H9 (cell line): ENCODE data around the gene MED17. TPM values are rescaled to one million over a fixed set of nuclear protein-coding genes. Genes with fewer than 3 reads are reported as not detected.

ENCODE experiments used
- DNase-seq: peaks from one replicate; pipeline ENCODE4 v3.0.0-alpha.2; 2017
- H2AFZ ChIP-seq: one replicate; pipeline ENCODE4 v1.6.1; 2013; ENCODE audit warnings: mild to moderate bottlenecking, low read length, control low read depth, moderate library complexity
- H2AK5ac ChIP-seq: 2 replicates; pipeline ENCODE4 v1.6.1; 2013; ENCODE audit warnings: low read length, control low read depth, mixed read lengths; ENCODE audit not compliant: insufficient read length
- H2BK120ac ChIP-seq: one replicate; pipeline ENCODE4 v1.6.1; 2013; ENCODE audit warnings: low read depth, mild to moderate bottlenecking, low read length, control low read depth, inconsistent platforms; ENCODE audit not compliant: poor library complexity, severe bottlenecking
- H2BK12ac ChIP-seq: 2 replicates; pipeline ENCODE4 v1.6.1; 2013; ENCODE audit warnings: low read length, control low read depth, mixed read lengths, low read depth; ENCODE audit not compliant: insufficient read length
- H2BK15ac ChIP-seq: 2 replicates; pipeline ENCODE4 v1.6.1; 2013; ENCODE audit warnings: low read depth, low read length, control low read depth
- H2BK20ac ChIP-seq: one replicate; pipeline ENCODE4 v1.6.1; 2013; ENCODE audit warnings: low read depth, mild to moderate bottlenecking, low read length, control low read depth, inconsistent platforms; ENCODE audit not compliant: poor library complexity, severe bottlenecking
- H2BK5ac ChIP-seq: 2 replicates; pipeline ENCODE4 v1.6.1; 2013; ENCODE audit warnings: low read length, control low read depth, mixed read lengths; ENCODE audit not compliant: insufficient read length
- H3K14ac ChIP-seq: 2 replicates; pipeline ENCODE4 v1.6.1; 2013; ENCODE audit warnings: low read length, control low read depth; ENCODE audit not compliant: insufficient read depth
- H3K18ac ChIP-seq: 2 replicates; pipeline ENCODE4 v1.6.1; 2013; ENCODE audit warnings: low read depth, mild to moderate bottlenecking, mixed read lengths, low read length, control low read depth; ENCODE audit not compliant: insufficient read length
- H3K23ac ChIP-seq: 2 replicates; pipeline ENCODE4 v1.6.1; 2013; ENCODE audit warnings: low read length, control low read depth, mixed read lengths, low read depth; ENCODE audit not compliant: insufficient read length
- H3K23me2 ChIP-seq: 2 replicates; pipeline ENCODE4 v1.6.1; 2013; ENCODE audit warnings: low read depth, mild to moderate bottlenecking, mixed read lengths, low read length, control low read depth; ENCODE audit not compliant: insufficient read length, poor library complexity, severe bottlenecking
- H3K27ac ChIP-seq: 2 replicates; pipeline ENCODE4 v1.5.1; 2013; ENCODE audit warnings: low read length, control low read depth, mixed read lengths, low read depth; ENCODE audit not compliant: insufficient read length
- H3K27me3 ChIP-seq: 2 replicates; pipeline ENCODE4 v1.6.1; 2013; ENCODE audit warnings: low read length, control low read depth, inconsistent platforms; ENCODE audit not compliant: insufficient read depth
- H3K4ac ChIP-seq: 2 replicates; pipeline ENCODE4 v1.6.1; 2013; ENCODE audit warnings: low read depth, mild to moderate bottlenecking, control low read depth, inconsistent platforms, low read length, moderate library complexity
- H3K4me1 ChIP-seq: 2 replicates; pipeline ENCODE4 v1.6.1; 2013; ENCODE audit warnings: low read length, control low read depth, inconsistent platforms; ENCODE audit not compliant: insufficient read depth
- H3K4me2 ChIP-seq: 2 replicates; pipeline ENCODE4 v1.6.1; 2013; ENCODE audit warnings: low read length, control low read depth, mixed read lengths; ENCODE audit not compliant: insufficient read length, insufficient read depth
- H3K56ac ChIP-seq: 2 replicates; pipeline ENCODE4 v1.6.1; 2013; ENCODE audit warnings: low read depth, mild to moderate bottlenecking, mixed read lengths, low read length, control low read depth; ENCODE audit not compliant: insufficient read length
- H3K79me1 ChIP-seq: 2 replicates; pipeline ENCODE4 v1.6.1; 2013; ENCODE audit warnings: low read depth, mild to moderate bottlenecking, moderate library complexity, low read length, control low read depth, inconsistent platforms; ENCODE audit not compliant: insufficient read depth, poor library complexity, severe bottlenecking
- H3K79me2 ChIP-seq: 2 replicates; pipeline ENCODE4 v1.6.1; 2013; ENCODE audit warnings: low read length, control low read depth, inconsistent platforms; ENCODE audit not compliant: insufficient read depth
- H3K9ac ChIP-seq: 2 replicates; pipeline ENCODE4 v1.6.1; 2013; ENCODE audit warnings: low read length, control low read depth, mixed read lengths; ENCODE audit not compliant: insufficient read length; ENCODE audit errors: extremely low read depth
- H3K9me3 ChIP-seq: one replicate; pipeline ENCODE4 v1.6.1; 2013; ENCODE audit warnings: low read depth, low read length, inconsistent platforms; ENCODE audit not compliant: control insufficient read depth
- H3T11ph ChIP-seq: one replicate; pipeline ENCODE4 v1.6.1; 2013; ENCODE audit warnings: mild to moderate bottlenecking, low read length, control low read depth, inconsistent platforms
- H4K20me1 ChIP-seq: one replicate; pipeline ENCODE4 v1.6.1; 2013; ENCODE audit not compliant: control insufficient read depth, insufficient read length, insufficient read depth
- H4K5ac ChIP-seq: 2 replicates; pipeline ENCODE4 v1.6.1; 2013; ENCODE audit warnings: low read depth, mild to moderate bottlenecking, mixed read lengths, low read length, control low read depth; ENCODE audit not compliant: insufficient read length
- H4K8ac ChIP-seq: replicated peaks from 2 replicates; pipeline ENCODE4 v1.6.1; 2013; ENCODE audit warnings: low read length, control low read depth, mixed read lengths, low read depth; ENCODE audit not compliant: insufficient read length
- H4K91ac ChIP-seq: 2 replicates; pipeline ENCODE4 v1.6.1; 2013; ENCODE audit warnings: low read depth, mild to moderate bottlenecking, moderate library complexity, mixed read lengths, low read length, control low read depth; ENCODE audit not compliant: insufficient read length
- H3K27ac Mint-ChIP-seq, 3 experiments: 2 replicates in 2 of 3; 3 replicates in 1 of 3; pipeline ENCODE4 v1.8.0; 2020 to 2021; ENCODE audit warnings: mixed read lengths in 3 of 3, mild to moderate bottlenecking in 1 of 3, moderate library complexity in 1 of 3
- H3K27me3 Mint-ChIP-seq: 2 replicates; pipeline ENCODE4 v1.8.0; 2021; ENCODE audit warnings: low read depth, mild to moderate bottlenecking, moderate library complexity, mixed read lengths
- H3K36me3 Mint-ChIP-seq, 3 experiments: 2 replicates in 2 of 3; 3 replicates in 1 of 3; pipeline ENCODE4 v1.8.0; 2020 to 2021; ENCODE audit warnings: low read depth in 3 of 3, mixed read lengths in 3 of 3; ENCODE audit not compliant: insufficient read depth in 1 of 3
- H3K4me1 Mint-ChIP-seq, 2 experiments: 2 replicates each; pipeline ENCODE4 v1.8.0; 2020; ENCODE audit warnings: mixed read lengths in 2 of 2
- H3K4me3 Mint-ChIP-seq, 2 experiments: 2 replicates in 1 of 2; 3 replicates in 1 of 2; pipeline ENCODE4 v1.8.0; 2020 to 2021; ENCODE audit warnings: mild to moderate bottlenecking in 2 of 2, mixed read lengths in 2 of 2, moderate library complexity in 1 of 2
- H3K9me3 Mint-ChIP-seq, 2 experiments: 2 replicates in 1 of 2; 3 replicates in 1 of 2; pipeline ENCODE4 v1.8.0; 2020; ENCODE audit warnings: mild to moderate bottlenecking in 2 of 2, mixed read lengths in 2 of 2, moderate library complexity in 1 of 2
- WGBS: extraction: QIAGEN DNeasy Blood & Tissue Kit; methylation state at CpG from one replicate; pipeline ENCODE4 v1.1.7; 2013; ENCODE audit warnings: missing lambda C conversion rate, low lambda C conversion rate, mixed read lengths; ENCODE audit not compliant: insufficient read length; ENCODE audit errors: extremely low coverage; 5-methylcytosine and 5-hydroxymethylcytosine counted together
- total RNA-seq: library from RNA; stranded (reverse); gene quantifications from 2 replicates; pipeline ENCODE4 v1.2.1, GENCODE V29; 2021
- TF ChIP-seq, protein P1 (sequence below): fragments of 200-600 bp; sonication (generic); conservative IDR thresholded peaks from 3 replicates; pipeline ENCODE4 v1.8.0; 2021; ENCODE audit warnings: antibody characterized with exemption, mild to moderate bottlenecking

MED17 gene
- total RNA-seq, 1 experiment from 2014 or later = 43.3 TPM

GRCh38 chr11:93823210-93823609, 39.1 kb downstream of the MED17 start:
- no peak overlapping the region for H2AFZ ChIP-seq
- no peak overlapping the region for H4K5ac ChIP-seq
- H3K56ac ChIP-seq = no peak overlapping the region
- no peak overlapping the region for H3K9ac ChIP-seq
- no peak overlapping the region for H3K23ac ChIP-seq
- no peaks in the 10 kb centered on the region for H4K20me1 ChIP-seq
- H4K91ac ChIP-seq = no peak overlapping the region
- H3K36me3 Mint-ChIP-seq = no peaks in the 10 kb centered on the region
- no peaks in the 10 kb centered on the region for H3K79me2 ChIP-seq
- no peak overlapping the region for H3K27ac ChIP-seq
- no peak overlapping the region for H3T11ph ChIP-seq
- no peak overlapping the region for H3K4me2 ChIP-seq
- peaks cover 31 to 32% of the 10 kb centered on the region in 2 experiments for H3K4me1 Mint-ChIP-seq
- no peak overlapping the region for H2BK20ac ChIP-seq
- no peak overlapping the region for H2BK12ac ChIP-seq
- H2BK5ac ChIP-seq = no peak overlapping the region
- WGBS = no CpG with 5 or more reads among the region's 4 CpGs
- no peaks in the 10 kb centered on the region for H3K27me3 ChIP-seq
- H3K4ac ChIP-seq = no peak overlapping the region
- H3K4me3 Mint-ChIP-seq = no peak overlapping the region
- H3K4me1 ChIP-seq = no peaks in the 10 kb centered on the region; the same call in 1 of the 2 replicates
- no peak for DNase-seq
- no peak overlapping the region for H2AK5ac ChIP-seq
- H2BK120ac ChIP-seq = no peak overlapping the region
- no peaks in the 10 kb centered on the region for H3K9me3 Mint-ChIP-seq
- H4K8ac ChIP-seq = no peak overlapping the region
- no peaks in the 10 kb centered on the region for H3K9me3 ChIP-seq
- no peak overlapping the region for H2BK15ac ChIP-seq
- no peaks in the 10 kb centered on the region for H3K23me2 ChIP-seq
- no peak overlapping the region for H3K14ac ChIP-seq
- H3K18ac ChIP-seq = no peak overlapping the region
- H3K27me3 Mint-ChIP-seq = no peaks in the 10 kb centered on the region; the same call in 1 of the 2 replicates
- H3K27ac Mint-ChIP-seq = no peak overlapping the region
- H3K79me1 ChIP-seq = no peaks in the 10 kb centered on the region
- TF ChIP-seq, protein P1, sequence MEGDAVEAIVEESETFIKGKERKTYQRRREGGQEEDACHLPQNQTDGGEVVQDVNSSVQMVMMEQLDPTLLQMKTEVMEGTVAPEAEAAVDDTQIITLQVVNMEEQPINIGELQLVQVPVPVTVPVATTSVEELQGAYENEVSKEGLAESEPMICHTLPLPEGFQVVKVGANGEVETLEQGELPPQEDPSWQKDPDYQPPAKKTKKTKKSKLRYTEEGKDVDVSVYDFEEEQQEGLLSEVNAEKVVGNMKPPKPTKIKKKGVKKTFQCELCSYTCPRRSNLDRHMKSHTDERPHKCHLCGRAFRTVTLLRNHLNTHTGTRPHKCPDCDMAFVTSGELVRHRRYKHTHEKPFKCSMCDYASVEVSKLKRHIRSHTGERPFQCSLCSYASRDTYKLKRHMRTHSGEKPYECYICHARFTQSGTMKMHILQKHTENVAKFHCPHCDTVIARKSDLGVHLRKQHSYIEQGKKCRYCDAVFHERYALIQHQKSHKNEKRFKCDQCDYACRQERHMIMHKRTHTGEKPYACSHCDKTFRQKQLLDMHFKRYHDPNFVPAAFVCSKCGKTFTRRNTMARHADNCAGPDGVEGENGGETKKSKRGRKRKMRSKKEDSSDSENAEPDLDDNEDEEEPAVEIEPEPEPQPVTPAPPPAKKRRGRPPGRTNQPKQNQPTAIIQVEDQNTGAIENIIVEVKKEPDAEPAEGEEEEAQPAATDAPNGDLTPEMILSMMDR = no peak
